Peyer's patch (tissue), 4 donors: ENCODE measurements around the gene TMEM209.
A peak's percentile ranks its signal among the peaks of the same experiment; 100 is the strongest.

Experiments
- CTCF ChIP-seq, 6 experiments: fragments of 450-650 bp in 4 of 6; fragments of 200-600 bp in 2 of 6; sonication (generic) in 1 of 6; IDR thresholded peaks; one replicate each; pipeline ENCODE4 v1.5.1; 2017 to 2019; ENCODE audit warnings: antibody characterized with exemption in 6 of 6, mild to moderate bottlenecking in 3 of 6, moderate library complexity in 1 of 6
- POLR2A ChIP-seq, 2 donors: fragments of 450-650 bp; IDR thresholded peaks; one replicate each; pipeline ENCODE4 v1.5.1; 2017; ENCODE audit warnings: antibody characterized with exemption in 2 of 2, mild to moderate bottlenecking in 2 of 2, moderate library complexity in 2 of 2

DNA sequence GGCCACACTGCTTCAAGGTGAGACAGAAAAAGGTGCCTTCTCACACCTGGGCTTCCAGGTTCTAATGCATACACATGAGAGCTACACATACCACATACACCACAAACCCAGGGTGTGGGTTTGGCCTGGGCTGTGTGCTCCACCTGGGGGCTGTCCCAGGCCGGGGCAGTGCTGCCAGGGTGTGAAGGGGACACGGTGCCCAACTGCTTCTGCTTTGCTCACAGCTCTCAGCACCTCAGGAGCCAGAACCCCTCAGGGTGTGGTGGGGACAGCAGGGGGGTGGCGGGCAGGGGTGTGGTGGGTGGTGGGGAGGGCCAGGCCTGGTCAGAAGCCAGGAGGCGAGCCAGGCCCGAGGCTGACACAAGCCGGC is 51.1 kb downstream of the TMEM209 start:
- TF ChIP-seq CTCF (IDR thresholded peaks at IDR 0.05) = peak in 1 of 6 experiments; percentile 10
- no peak for TF ChIP-seq POLR2A (IDR thresholded peaks at IDR 0.05)
